Epithelial cell of proximal tubule (primary cell): ENCODE results near the gene IPCEF1. TPM values are rescaled to one million over a fixed set of nuclear protein-coding genes. Genes with fewer than 3 reads are reported as not detected.

Experiments
- DNase-seq: peaks from one replicate; pipeline ENCODE4 v3.0.0-alpha.2; 2011; ENCODE audit warnings: low read depth
- H3K4me3 ChIP-seq: 2 replicates; pipeline ENCODE4 v1.5.1; 2011; ENCODE audit warnings: low read depth, mild to moderate bottlenecking, low read length
- total RNA-seq: library from RNA; depleted of rRNA; stranded (reverse); fragments of >200 nt; gene quantifications from 2 replicates; pipeline ENCODE4 v1.2.3, GENCODE V29; 2015
- TF ChIP-seq, protein P1 (sequence below): conservative IDR thresholded peaks from 2 replicates; pipeline ENCODE4 v1.5.1; 2012; ENCODE audit warnings: low read depth, mild to moderate bottlenecking, low read length

The IPCEF1 gene
- total RNA-seq, 1 donor from 2014 or later: 0.63 TPM

DNA sequence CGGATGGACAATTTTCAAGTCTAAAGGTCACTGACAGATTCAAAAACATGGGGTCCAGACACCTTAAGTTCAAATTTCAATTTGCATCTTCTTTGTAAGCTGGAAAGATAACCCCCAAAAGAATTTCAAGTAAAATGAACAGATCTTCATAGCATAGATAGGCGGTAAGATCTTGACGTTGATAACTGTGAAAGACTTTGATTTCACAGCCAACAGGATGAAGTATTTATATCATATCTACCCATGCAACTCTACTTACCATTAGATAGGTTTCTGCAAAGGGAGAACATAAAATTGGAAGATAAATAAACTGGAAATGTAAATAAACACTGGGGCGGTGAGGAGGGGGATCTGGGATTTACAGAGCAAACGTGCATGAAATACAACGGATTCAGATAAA is 137.8 kb downstream of the IPCEF1 start:
- TF ChIP-seq, protein P1, sequence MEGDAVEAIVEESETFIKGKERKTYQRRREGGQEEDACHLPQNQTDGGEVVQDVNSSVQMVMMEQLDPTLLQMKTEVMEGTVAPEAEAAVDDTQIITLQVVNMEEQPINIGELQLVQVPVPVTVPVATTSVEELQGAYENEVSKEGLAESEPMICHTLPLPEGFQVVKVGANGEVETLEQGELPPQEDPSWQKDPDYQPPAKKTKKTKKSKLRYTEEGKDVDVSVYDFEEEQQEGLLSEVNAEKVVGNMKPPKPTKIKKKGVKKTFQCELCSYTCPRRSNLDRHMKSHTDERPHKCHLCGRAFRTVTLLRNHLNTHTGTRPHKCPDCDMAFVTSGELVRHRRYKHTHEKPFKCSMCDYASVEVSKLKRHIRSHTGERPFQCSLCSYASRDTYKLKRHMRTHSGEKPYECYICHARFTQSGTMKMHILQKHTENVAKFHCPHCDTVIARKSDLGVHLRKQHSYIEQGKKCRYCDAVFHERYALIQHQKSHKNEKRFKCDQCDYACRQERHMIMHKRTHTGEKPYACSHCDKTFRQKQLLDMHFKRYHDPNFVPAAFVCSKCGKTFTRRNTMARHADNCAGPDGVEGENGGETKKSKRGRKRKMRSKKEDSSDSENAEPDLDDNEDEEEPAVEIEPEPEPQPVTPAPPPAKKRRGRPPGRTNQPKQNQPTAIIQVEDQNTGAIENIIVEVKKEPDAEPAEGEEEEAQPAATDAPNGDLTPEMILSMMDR: no peak
- no peak for DNase-seq
- H3K4me3 ChIP-seq: no peak overlapping the region

GRCh38 chr6:154218301-154218700 is 138.3 kb downstream of the IPCEF1 start:
- TF ChIP-seq, protein P1: no peak
- no peak overlapping the region for H3K4me3 ChIP-seq
- no peak for DNase-seq

- TF ChIP-seq, protein P1: no peak
- no peak for DNase-seq
- no peak overlapping the region for H3K4me3 ChIP-seq
Observed at GRCh38 chr6:154213782-154214181, 142.8 kb downstream of the IPCEF1 start.

GRCh38 chr6:154210678-154211077 is 145.9 kb downstream of the IPCEF1 start:
- TF ChIP-seq, protein P1: no peak
- DNase-seq: no peak
- no peak overlapping the region for H3K4me3 ChIP-seq

GRCh38 chr6:154209555-154209954 is 147.0 kb downstream of the IPCEF1 start:
- TF ChIP-seq, protein P1: no peak
- no peak for DNase-seq
- no peak overlapping the region for H3K4me3 ChIP-seq

- TF ChIP-seq, protein P1: no peak
- no peak overlapping the region for H3K4me3 ChIP-seq
- DNase-seq: no peak
Observed at GRCh38 chr6:154206996-154207395, 149.6 kb downstream of the IPCEF1 start.

DNA sequence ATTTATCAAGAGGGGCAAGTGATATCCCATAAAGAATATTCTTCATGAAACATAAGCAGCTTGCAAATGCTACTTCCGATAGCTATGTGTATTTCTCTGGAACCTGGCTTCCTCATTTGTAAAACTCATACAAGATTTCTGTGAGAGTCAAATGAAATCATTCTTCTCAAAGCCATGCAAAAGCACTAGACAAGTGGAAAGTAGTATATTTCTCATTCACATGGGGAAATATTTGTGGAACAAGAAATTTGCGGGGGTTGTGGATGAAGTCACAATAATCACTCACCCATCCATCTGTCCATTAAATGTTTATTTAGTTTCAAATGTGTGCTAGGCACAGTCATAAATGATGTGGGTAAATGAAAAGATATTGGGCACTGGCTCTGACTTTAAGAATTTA is 150.5 kb downstream of the IPCEF1 start:
- no peak for DNase-seq
- TF ChIP-seq, protein P1: no peak
- no peak overlapping the region for H3K4me3 ChIP-seq
